Measurements from ENCODE around the gene CDCA7. TPM values are rescaled to one million over a fixed set of nuclear protein-coding genes. Genes with fewer than 3 reads are reported as not detected.

CDCA7 gene
- total and polyA plus RNA-seq, 2 of the 13 experiments (the other 11 are each of a cell fraction or from before 2014, with no cell fraction given), result 46.2 to 57.8 TPM

GRCh38 chr2:173402405-173402974, 47.8 kb downstream of the CDCA7 start (continued):
- peak; percentile 35; the same call in 1 of the 2 replicates for TF ChIP-seq HOMEZ (CRISPR knock-in tag; IDR thresholded peaks at IDR 0.05; ENCODE audit: low read depth)
- TF ChIP-seq ZNF17 (CRISPR knock-in tag; IDR thresholded peaks at IDR 0.05), result no peak
- TF ChIP-seq, protein P1, sequence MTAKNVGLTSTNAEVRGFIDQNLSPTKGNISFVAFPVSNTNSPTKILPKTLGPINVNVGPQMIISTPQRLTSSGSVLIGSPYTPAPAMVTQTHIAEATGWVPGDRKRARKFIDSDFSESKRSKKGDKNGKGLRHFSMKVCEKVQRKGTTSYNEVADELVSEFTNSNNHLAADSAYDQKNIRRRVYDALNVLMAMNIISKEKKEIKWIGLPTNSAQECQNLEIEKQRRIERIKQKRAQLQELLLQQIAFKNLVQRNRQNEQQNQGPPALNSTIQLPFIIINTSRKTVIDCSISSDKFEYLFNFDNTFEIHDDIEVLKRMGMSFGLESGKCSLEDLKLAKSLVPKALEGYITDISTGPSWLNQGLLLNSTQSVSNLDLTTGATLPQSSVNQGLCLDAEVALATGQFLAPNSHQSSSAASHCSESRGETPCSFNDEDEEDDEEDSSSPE (CRISPR knock-in tag; IDR thresholded peaks at IDR 0.05), result no peak
- TF ChIP-seq ATF7-NPFF (CRISPR knock-in tag; IDR thresholded peaks at IDR 0.05; ENCODE audit: low read depth), result 0 out of 2 replicates have a peak, but pooled peaks have one; percentile 27
- 0 out of 2 replicates have a peak, but pooled peaks have one; percentile 50 for TF ChIP-seq ATF2 (CRISPR knock-in tag; IDR thresholded peaks at IDR 0.05)
- TF ChIP-seq, protein P2, sequence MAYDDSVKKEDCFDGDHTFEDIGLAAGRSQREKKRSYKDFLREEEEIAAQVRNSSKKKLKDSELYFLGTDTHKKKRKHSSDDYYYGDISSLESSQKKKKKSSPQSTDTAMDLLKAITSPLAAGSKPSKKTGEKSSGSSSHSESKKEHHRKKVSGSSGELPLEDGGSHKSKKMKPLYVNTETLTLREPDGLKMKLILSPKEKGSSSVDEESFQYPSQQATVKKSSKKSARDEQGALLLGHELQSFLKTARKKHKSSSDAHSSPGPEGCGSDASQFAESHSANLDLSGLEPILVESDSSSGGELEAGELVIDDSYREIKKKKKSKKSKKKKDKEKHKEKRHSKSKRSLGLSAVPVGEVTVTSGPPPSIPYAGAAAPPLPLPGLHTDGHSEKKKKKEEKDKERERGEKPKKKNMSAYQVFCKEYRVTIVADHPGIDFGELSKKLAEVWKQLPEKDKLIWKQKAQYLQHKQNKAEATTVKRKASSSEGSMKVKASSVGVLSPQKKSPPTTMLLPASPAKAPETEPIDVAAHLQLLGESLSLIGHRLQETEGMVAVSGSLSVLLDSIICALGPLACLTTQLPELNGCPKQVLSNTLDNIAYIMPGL (CRISPR knock-in tag; IDR thresholded peaks at IDR 0.05; ENCODE audit: borderline replicate concordance in 1 of 2, low read depth in 1 of 2), result peak; percentile 71 to 76
- 0 out of 2 replicates have a peak, but pooled peaks have one; percentile 45 for TF ChIP-seq KLF6 (CRISPR knock-in tag; IDR thresholded peaks at IDR 0.05)
- peak; percentile 70 for TF ChIP-seq ELF3 (CRISPR knock-in tag; IDR thresholded peaks at IDR 0.05)
- no peak for TF ChIP-seq CBFB (CRISPR knock-in tag; IDR thresholded peaks at IDR 0.05)
- TF ChIP-seq ZNF614 (CRISPR knock-in tag; IDR thresholded peaks at IDR 0.05; ENCODE audit: borderline replicate concordance), result 0 out of 2 replicates have a peak, but pooled peaks have one; percentile 59
- TF ChIP-seq SRSF9 (IDR thresholded peaks at IDR 0.05; ENCODE audit: borderline replicate concordance, insufficient read depth, low read depth, low read length, poor library complexity, severe bottlenecking), result no peak
- TF ChIP-seq FUBP1 (CRISPR knock-in tag; IDR thresholded peaks at IDR 0.05; ENCODE audit: borderline replicate concordance), result no peak
- TF ChIP-seq SOX13 (IDR thresholded peaks at IDR 0.05), result no peak
- 0 out of 4 replicates have a peak, but pooled peaks of 1 of the 2 experiments have one; percentile 16 for TF ChIP-seq SOX13 (CRISPR knock-in tag; conservative IDR thresholded peaks at IDR 0.05 in 1 of 2, IDR thresholded peaks at IDR 0.05 in 1 of 2)
- 0 out of 2 replicates have a peak, but pooled peaks have one; percentile 35 for TF ChIP-seq ARNT2 (CRISPR knock-in tag; IDR thresholded peaks at IDR 0.05; ENCODE audit: low read depth)
- TF ChIP-seq FOSL2 (CRISPR knock-in tag; IDR thresholded peaks at IDR 0.05), result peak; percentile 50; the same call in 1 of the 2 replicates
- 0 out of 2 replicates have a peak, but pooled peaks have one; percentile 18 for TF ChIP-seq ZNF788 (CRISPR knock-in tag; IDR thresholded peaks at IDR 0.05; ENCODE audit: borderline replicate concordance)
- no peak for TF ChIP-seq GZF1 (CRISPR knock-in tag; IDR thresholded peaks at IDR 0.05)
- peak; percentile 73 for TF ChIP-seq TEAD3 (CRISPR knock-in tag; optimal IDR thresholded peaks at IDR 0.05; ENCODE audit: borderline replicate concordance)

Measured in HepG2 (cell line).